MG63 (cell line): ENCODE data around the gene SEPTIN2. TPM values are rescaled to one million over a fixed set of nuclear protein-coding genes. Genes with fewer than 3 reads are reported as not detected.

Experiments used
- total RNA-seq: library from RNA; depleted of rRNA; stranded (reverse); fragments of >200 nt; shearing (Covaris generic); gene quantifications from 2 replicates; pipeline ENCODE4 v1.2.3, GENCODE V29; 2014; ENCODE audit warnings: low replicate concordance; rRNA removed

Gene SEPTIN2
- total RNA-seq, 1 experiment from 2014 or later, result 348 TPM

Other genes starting within 250 kb of the SEPTIN2 start
- gene MTERF4, start 213.6 kb upstream of the SEPTIN2 start, total RNA-seq, result 18.9 and 33.2 TPM in 2 replicates
- 3.7 and 21.6 TPM in 2 replicates for gene PASK, start 166.5 kb upstream of the SEPTIN2 start, total RNA-seq
- gene PPP1R7, start 165.5 kb upstream of the SEPTIN2 start, total RNA-seq, result 80.2 and 89.2 TPM in 2 replicates
- gene ANO7, start 127.2 kb upstream of the SEPTIN2 start, total RNA-seq, result 0.10 TPM in 1 of 2 replicates, not detected in the other
- 383 and 447 TPM in 2 replicates for gene HDLBP, start 253 bp upstream of the SEPTIN2 start, total RNA-seq
- gene FARP2, start 40.4 kb downstream of the SEPTIN2 start, total RNA-seq, result 35.6 and 37.4 TPM in 2 replicates
- 176 and 432 TPM in 2 replicates for gene STK25, start 192.7 kb downstream of the SEPTIN2 start, total RNA-seq
- 1.6 and 6.8 TPM in 2 replicates for gene BOK, start 242.8 kb downstream of the SEPTIN2 start, total RNA-seq